Stimulated activated naive CD8-positive, alpha-beta T cell treated with anti-CD3 and anti-CD28 coated beads, Interleukin-15, Interleukin-2, amounts not matched to agents 100 U/mL and 50 U/mL, for 24 hours (primary cell): ENCODE results near the gene SETD2.

ENCODE experiments used
- ATAC-seq: fragments of 150-1000 bp; cut with Tn5 transposase; one replicate; pipeline ENCODE4 v1.10.0; 2021
- DNase-seq: peaks from one replicate; pipeline ENCODE4 v3.0.0; 2021

SETD2 gene

GRCh38 chr3:47009225-47010110 is 154.4 kb downstream of the SETD2 start:
- DNase-seq (peak; percentile 80), ATAC-seq (peak; percentile 92)

GRCh38 chr3:47008851-47009224 is 155.1 kb downstream of the SETD2 start:
- DNase-seq (no peak), ATAC-seq (no peak)

GRCh38 chr3:47008234-47008796 is 155.6 kb downstream of the SETD2 start:
- ATAC-seq, result no peak
- no peak for DNase-seq

GRCh38 chr3:47007482-47008233 is 156.3 kb downstream of the SETD2 start:
- ATAC-seq (no peak), DNase-seq (no peak)

- DNase-seq (no peak), ATAC-seq (no peak)
These were observed 156.9 kb downstream of the SETD2 start for GRCh38 chr3:47007001-47007400.

GRCh38 chr3:47006145-47006651 is 157.7 kb downstream of the SETD2 start:
- ATAC-seq (no peak), DNase-seq (no peak)

GRCh38 chr3:47005212-47006144 is 158.4 kb downstream of the SETD2 start:
- ATAC-seq, result no peak

GRCh38 chr3:47004369-47005211 is 159.3 kb downstream of the SETD2 start:
- no peak for ATAC-seq
- DNase-seq, result no peak

More at GRCh38 chr3:47005212-47006144, 158.4 kb downstream of the SETD2 start:
- DNase-seq, result no peak

- no peak for ATAC-seq
These were observed 160.2 kb downstream of the SETD2 start for GRCh38 chr3:47003461-47004368.

GRCh38 chr3:47003056-47003410 is 160.9 kb downstream of the SETD2 start:
- DNase-seq (no peak), ATAC-seq (no peak)

More at GRCh38 chr3:47003461-47004368, 160.2 kb downstream of the SETD2 start:
- no peak for DNase-seq

- ATAC-seq, result no peak
- DNase-seq, result no peak
These were observed 161.5 kb downstream of the SETD2 start for GRCh38 chr3:47002171-47003055.

- DNase-seq (no peak), ATAC-seq (no peak)
These were observed 162.2 kb downstream of the SETD2 start for GRCh38 chr3:47001731-47002170.

- no peak for DNase-seq
- no peak for ATAC-seq
These were observed 162.8 kb downstream of the SETD2 start for GRCh38 chr3:47000922-47001730.

GRCh38 chr3:47000198-47000815 is 163.6 kb downstream of the SETD2 start:
- no peak for DNase-seq
- peak; percentile 41 for ATAC-seq

- ATAC-seq (no peak), DNase-seq (no peak)
These were observed 164.3 kb downstream of the SETD2 start for GRCh38 chr3:46999516-47000197.

GRCh38 chr3:46998852-46999515 is 164.9 kb downstream of the SETD2 start:
- no peak for DNase-seq
- no peak for ATAC-seq
